ENCODE results near the gene CIBAR2. TPM values are rescaled to one million over a fixed set of nuclear protein-coding genes. Genes with fewer than 3 reads are reported as not detected.

Gene CIBAR2
- total RNA-seq, 1 donor from 2014 or later = not detected

DNA sequence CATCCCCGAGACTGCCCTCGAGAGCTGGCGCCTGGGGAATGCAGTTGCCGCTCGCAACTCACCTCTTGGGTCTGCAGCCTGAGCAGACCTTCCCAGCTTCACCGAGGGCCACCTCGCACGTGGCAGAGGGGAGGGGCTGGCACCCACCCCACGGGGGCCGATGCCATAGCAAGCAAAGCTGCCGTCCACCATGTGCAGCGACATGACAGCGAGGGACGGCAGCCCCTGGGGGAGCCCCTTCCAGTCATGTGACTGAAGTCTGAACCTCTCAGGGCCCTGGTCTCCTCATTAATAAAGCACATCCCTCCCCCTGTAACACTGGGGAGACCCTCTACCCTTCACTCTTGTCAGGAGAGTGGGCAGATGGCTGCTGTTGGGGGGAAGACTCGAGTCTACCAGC is 30.5 kb downstream of the CIBAR2 start:
- peaks cover 2% of the 10 kb centered on the region for H3K27me3 ChIP-seq (ENCODE audit: control insufficient read depth, insufficient read depth, low read length)
- peak; percentile 7 for FAIRE-seq
- H3K36me3 ChIP-seq (ENCODE audit: control insufficient read depth, insufficient read depth, low read length) = peaks cover 6% of the 10 kb centered on the region
- TF ChIP-seq, protein P1, sequence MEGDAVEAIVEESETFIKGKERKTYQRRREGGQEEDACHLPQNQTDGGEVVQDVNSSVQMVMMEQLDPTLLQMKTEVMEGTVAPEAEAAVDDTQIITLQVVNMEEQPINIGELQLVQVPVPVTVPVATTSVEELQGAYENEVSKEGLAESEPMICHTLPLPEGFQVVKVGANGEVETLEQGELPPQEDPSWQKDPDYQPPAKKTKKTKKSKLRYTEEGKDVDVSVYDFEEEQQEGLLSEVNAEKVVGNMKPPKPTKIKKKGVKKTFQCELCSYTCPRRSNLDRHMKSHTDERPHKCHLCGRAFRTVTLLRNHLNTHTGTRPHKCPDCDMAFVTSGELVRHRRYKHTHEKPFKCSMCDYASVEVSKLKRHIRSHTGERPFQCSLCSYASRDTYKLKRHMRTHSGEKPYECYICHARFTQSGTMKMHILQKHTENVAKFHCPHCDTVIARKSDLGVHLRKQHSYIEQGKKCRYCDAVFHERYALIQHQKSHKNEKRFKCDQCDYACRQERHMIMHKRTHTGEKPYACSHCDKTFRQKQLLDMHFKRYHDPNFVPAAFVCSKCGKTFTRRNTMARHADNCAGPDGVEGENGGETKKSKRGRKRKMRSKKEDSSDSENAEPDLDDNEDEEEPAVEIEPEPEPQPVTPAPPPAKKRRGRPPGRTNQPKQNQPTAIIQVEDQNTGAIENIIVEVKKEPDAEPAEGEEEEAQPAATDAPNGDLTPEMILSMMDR (IDR thresholded peaks at IDR 0.05; ENCODE audit: insufficient read depth, low read length, severe bottlenecking) = no peak
- H3K4me3 ChIP-seq (ENCODE audit: low read depth, low read length) = no peak overlapping the region
- no peak for DNase-seq (ENCODE audit: low read depth)

DNA sequence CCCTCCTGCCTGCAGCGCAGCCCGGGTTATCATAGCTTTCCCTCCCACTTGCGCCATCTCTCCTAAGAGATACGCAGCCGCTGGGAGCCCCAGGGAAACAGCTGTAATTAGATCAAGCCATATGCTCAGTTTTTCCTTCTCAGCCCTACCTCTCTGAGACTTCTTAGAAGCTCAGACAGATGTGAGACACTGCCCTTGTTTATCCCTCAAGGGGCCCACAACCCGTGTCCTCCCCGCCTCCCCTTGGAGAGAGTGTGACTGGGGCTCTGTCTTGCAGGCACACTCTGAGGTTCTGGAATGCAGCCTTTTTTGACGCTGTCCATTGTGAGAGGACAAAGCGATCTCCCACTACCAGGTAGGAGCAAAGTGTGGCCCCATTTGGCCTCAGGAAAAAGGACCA is 31.2 kb downstream of the CIBAR2 start:
- Histone ChIP-seq H3K4me3 (ENCODE audit: low read depth, low read length) (no peak overlapping the region), H3K36me3 (ENCODE audit: control insufficient read depth, insufficient read depth, low read length) (peaks cover 8% of the 10 kb centered on the region), H3K27me3 (ENCODE audit: control insufficient read depth, insufficient read depth, low read length) (peaks cover 2% of the 10 kb centered on the region)
- no peak for DNase-seq (ENCODE audit: low read depth)
- TF ChIP-seq, protein P1 (IDR thresholded peaks at IDR 0.05; ENCODE audit: insufficient read depth, low read length, severe bottlenecking) = no peak
- FAIRE-seq = no peak

DNA sequence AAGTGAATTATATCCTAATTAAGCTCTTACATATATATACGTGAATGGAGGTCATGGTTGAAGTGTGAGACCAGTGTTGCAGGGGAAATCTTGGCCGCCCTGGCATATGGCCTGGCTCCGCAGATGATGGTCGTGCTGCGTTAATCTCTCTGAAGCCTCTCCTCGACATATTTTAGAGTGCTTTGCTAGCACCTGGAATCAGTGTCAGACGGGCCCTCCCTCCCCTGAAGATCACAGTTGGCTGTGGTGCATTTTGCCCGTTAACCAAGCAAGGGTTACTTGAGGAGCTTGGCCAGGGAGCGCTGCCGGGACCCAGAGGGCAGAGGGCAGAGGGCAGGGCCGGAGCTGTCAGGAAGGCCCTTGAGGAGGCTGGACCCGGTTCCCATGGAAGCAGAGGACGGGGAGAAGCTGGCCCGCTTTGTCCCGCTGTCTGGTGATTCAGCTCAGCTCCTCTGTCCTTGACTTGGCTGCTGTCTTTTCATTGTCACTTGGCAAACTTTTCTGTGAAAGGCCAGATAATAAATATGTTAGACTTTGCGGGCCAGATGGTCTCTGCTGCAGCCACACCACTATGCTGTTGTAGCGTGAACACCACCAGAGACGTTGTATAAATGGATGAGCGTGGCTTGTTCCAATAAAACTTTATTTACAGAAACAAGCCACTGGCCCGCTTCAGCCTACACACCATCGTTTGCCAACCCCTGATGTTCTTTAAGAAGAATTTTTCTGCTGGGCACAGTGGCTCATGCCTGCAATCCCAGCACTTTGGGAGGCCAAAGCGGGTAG is 32.3 kb downstream of the CIBAR2 start:
- Histone ChIP-seq H3K36me3 (ENCODE audit: control insufficient read depth, insufficient read depth, low read length) (peaks cover 8% of the 10 kb centered on the region), H3K4me3 (ENCODE audit: low read depth, low read length) (no peak overlapping the region), H3K27me3 (ENCODE audit: control insufficient read depth, insufficient read depth, low read length) (peaks cover 2% of the 10 kb centered on the region)
- DNase-seq (ENCODE audit: low read depth) (no peak), FAIRE-seq (no peak)
- TF ChIP-seq, protein P1 (IDR thresholded peaks at IDR 0.05; ENCODE audit: insufficient read depth, low read length, severe bottlenecking) = no peak

DNA sequence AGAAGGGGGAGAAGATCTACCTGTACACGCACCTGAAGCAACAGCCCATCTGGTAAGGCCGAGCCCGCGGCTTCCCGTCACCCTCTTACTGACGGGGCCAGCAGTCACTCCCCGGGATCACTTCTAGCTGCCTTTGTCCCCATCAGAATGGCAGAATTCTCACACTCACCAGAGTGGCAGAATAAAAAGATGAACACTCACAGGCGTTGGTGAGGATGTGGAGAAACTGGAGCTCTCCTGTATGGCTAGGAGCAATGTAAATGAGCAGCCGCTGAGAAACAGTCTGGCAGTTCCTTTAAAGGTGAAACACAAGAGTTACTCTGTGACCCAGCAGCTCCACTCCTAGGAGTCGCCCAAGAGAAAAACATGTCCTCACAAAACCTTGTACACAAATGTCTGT is 33.3 kb downstream of the CIBAR2 start:
- DNase-seq (ENCODE audit: low read depth) (no peak), FAIRE-seq (peak; percentile 60)
- H3K27me3 ChIP-seq (ENCODE audit: control insufficient read depth, insufficient read depth, low read length) = peaks cover 2% of the 10 kb centered on the region
- peaks cover 9% of the 10 kb centered on the region for H3K36me3 ChIP-seq (ENCODE audit: control insufficient read depth, insufficient read depth, low read length)
- TF ChIP-seq, protein P1 (IDR thresholded peaks at IDR 0.05; ENCODE audit: insufficient read depth, low read length, severe bottlenecking) = no peak
- no peak overlapping the region for H3K4me3 ChIP-seq (ENCODE audit: low read depth, low read length)

DNA sequence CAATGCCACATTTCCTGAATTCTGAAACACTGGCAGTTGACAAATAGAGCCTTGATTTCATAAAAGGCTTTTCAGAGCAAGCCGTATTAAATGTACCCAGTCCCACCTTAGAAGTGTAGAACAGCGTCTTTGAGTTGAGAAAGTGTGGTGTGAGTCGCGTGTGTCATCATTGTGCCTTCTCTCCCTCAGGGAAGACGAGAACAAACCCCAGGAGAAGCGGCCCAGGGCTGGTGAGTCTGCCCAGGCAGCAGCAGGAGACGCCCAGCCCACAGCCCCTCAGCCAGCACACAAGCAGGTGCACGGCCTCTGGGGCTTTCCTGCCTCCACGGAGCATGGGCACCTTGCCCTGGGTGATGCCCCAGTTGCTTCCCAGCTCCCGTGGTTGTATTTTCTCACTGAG is 34.0 kb downstream of the CIBAR2 start:
- FAIRE-seq (no peak), DNase-seq (ENCODE audit: low read depth) (no peak)
- H3K36me3 ChIP-seq (ENCODE audit: control insufficient read depth, insufficient read depth, low read length) = peaks cover 11% of the 10 kb centered on the region
- no peak overlapping the region for H3K4me3 ChIP-seq (ENCODE audit: low read depth, low read length)
- TF ChIP-seq, protein P1 (IDR thresholded peaks at IDR 0.05; ENCODE audit: insufficient read depth, low read length, severe bottlenecking) = no peak
- H3K27me3 ChIP-seq (ENCODE audit: control insufficient read depth, insufficient read depth, low read length) = peaks cover 2% of the 10 kb centered on the region

Data from bronchial epithelial cell (primary cell).